NCI-H446 treated with DMSO at 0.1 percent for 48 hours (cell line): ENCODE results near the gene PIGC.
A peak's percentile ranks its signal among the peaks of the same experiment; 100 is the strongest.

Experiments used
- DNase-seq: peaks from one replicate; lab custom pipeline; 2025; lab: John Stamatoyannopoulos, UW

Gene PIGC

GRCh38 chr1:172430128-172430454 is 13.8 kb downstream of the PIGC start:
- no peak for DNase-seq

GRCh38 chr1:172429331-172430127 is 14.3 kb downstream of the PIGC start:
- DNase-seq: peak; percentile 70

GRCh38 chr1:172427191-172427590 is 16.7 kb downstream of the PIGC start:
- DNase-seq: no peak

- DNase-seq: no peak
These were observed 18.5 kb downstream of the PIGC start for GRCh38 chr1:172425339-172425738.

GRCh38 chr1:172423336-172423735 is 20.5 kb downstream of the PIGC start:
- DNase-seq: no peak

GRCh38 chr1:172421974-172422604 is 21.8 kb downstream of the PIGC start:
- DNase-seq: peak; percentile 81

GRCh38 chr1:172420385-172420784 is 23.5 kb downstream of the PIGC start, which contains the start of gene C1orf105:
TSS of gene C1orf105 (plus strand) at chr1:172420685. CDS start at chr1:172420886, 201 bp downstream.
- no peak for DNase-seq

- no peak for DNase-seq
These were observed 26.3 kb downstream of the PIGC start for GRCh38 chr1:172417557-172417956.

GRCh38 chr1:172416496-172417035 is 27.3 kb downstream of the PIGC start:
- no peak for DNase-seq

GRCh38 chr1:172414331-172414730 is 29.5 kb downstream of the PIGC start:
- DNase-seq: no peak

- DNase-seq: no peak
These were observed 32.0 kb downstream of the PIGC start for GRCh38 chr1:172411791-172412338.

- no peak for DNase-seq
These were observed 33.8 kb downstream of the PIGC start for GRCh38 chr1:172410027-172410426.

- no peak for DNase-seq
These were observed 34.9 kb downstream of the PIGC start for GRCh38 chr1:172408958-172409357.

GRCh38 chr1:172406968-172407367 is 36.9 kb downstream of the PIGC start:
- no peak for DNase-seq

- DNase-seq: no peak
These were observed 38.0 kb downstream of the PIGC start for GRCh38 chr1:172405912-172406311.

GRCh38 chr1:172404121-172404520 is 39.7 kb downstream of the PIGC start:
- DNase-seq: peak; percentile 70

GRCh38 chr1:172402878-172403569 is 40.8 kb downstream of the PIGC start:
- DNase-seq: no peak

- no peak for DNase-seq
These were observed 42.0 kb downstream of the PIGC start for GRCh38 chr1:172401892-172402291.

- no peak for DNase-seq
These were observed 42.4 kb downstream of the PIGC start for GRCh38 chr1:172401477-172401876.

GRCh38 chr1:172400722-172401105 is 43.2 kb downstream of the PIGC start:
- DNase-seq: no peak

- DNase-seq: no peak
These were observed 43.8 kb downstream of the PIGC start for GRCh38 chr1:172399756-172400721.
